Smooth muscle cell (in vitro differentiated cells): ENCODE measurements around the gene IFT81. TPM values are rescaled to one million over a fixed set of nuclear protein-coding genes. Genes with fewer than 3 reads are reported as not detected.

ENCODE experiments used
- DNase-seq: peaks from one replicate; lab custom pipeline; 2025; ENCODE audit not compliant: unreplicated experiment; lab: John Stamatoyannopoulos, UW
- H2AFZ ChIP-seq: fragments of 200-600 bp; sonication (generic); 2 replicates; pipeline ENCODE4 v1.6.0; 2016; ENCODE audit warnings: antibody characterized with exemption, low read depth, mild to moderate bottlenecking
- H3F3A ChIP-seq: fragments of 200-600 bp; sonication (generic); 2 replicates; pipeline ENCODE4 v1.6.0; 2017; ENCODE audit warnings: antibody characterized with exemption, low read depth
- H3K27ac ChIP-seq: fragments of 200-600 bp; sonication (generic); 2 replicates; pipeline ENCODE4 v1.5.1; 2016; ENCODE audit warnings: low read depth, mild to moderate bottlenecking
- H3K27me3 ChIP-seq: fragments of 200-600 bp; sonication (generic); 2 replicates; pipeline ENCODE4 v1.6.1; 2016; ENCODE audit warnings: low read depth, mild to moderate bottlenecking
- H3K36me3 ChIP-seq: fragments of 200-600 bp; sonication (generic); 2 replicates; pipeline ENCODE4 v1.5.1; 2016; ENCODE audit warnings: low read depth
- H3K4me1 ChIP-seq: fragments of 200-600 bp; sonication (generic); 2 replicates; pipeline ENCODE4 v1.5.1; 2016; ENCODE audit warnings: low read depth
- H3K4me2 ChIP-seq: fragments of 200-600 bp; sonication (generic); 2 replicates; pipeline ENCODE4 v1.6.0; 2016; ENCODE audit warnings: mild to moderate bottlenecking
- H3K4me3 ChIP-seq: fragments of 200-600 bp; sonication (generic); 2 replicates; pipeline ENCODE4 v1.5.1; 2016; ENCODE audit warnings: mild to moderate bottlenecking
- H3K79me2 ChIP-seq: fragments of 200-600 bp; sonication (generic); 2 replicates; pipeline ENCODE4 v1.6.0; 2016; ENCODE audit warnings: low read depth, mild to moderate bottlenecking
- H3K9ac ChIP-seq: fragments of 200-600 bp; sonication (generic); 2 replicates; pipeline ENCODE4 v1.6.0; 2016; ENCODE audit warnings: low read depth
- H3K9me3 ChIP-seq: fragments of 200-600 bp; sonication (generic); replicated peaks from 2 replicates; pipeline ENCODE4 v1.5.1; 2016; ENCODE audit warnings: low read depth
- H4K20me1 ChIP-seq: fragments of 200-600 bp; sonication (generic); 2 replicates; pipeline ENCODE4 v1.6.0; 2016; ENCODE audit warnings: low read depth
- WGBS: methylation state at CpG from one replicate; pipeline ENCODE4 v1.1.7; 2016; ENCODE audit warnings: low lambda C conversion rate; 5-methylcytosine and 5-hydroxymethylcytosine counted together
- polyA plus RNA-seq: library from polyadenylated mRNA; unstranded; fragments of >200 nt; fragmentation: Nextera tagmentation; extraction: Ambion mirVana; gene quantifications from 2 replicates; pipeline ENCODE4 v1.2.1, GENCODE V29; 2016
- total RNA-seq: library from RNA; depleted of rRNA; stranded (reverse); fragments of >200 nt; gene quantifications from 2 replicates; pipeline ENCODE4 v1.2.3, GENCODE V29; 2014
- TF ChIP-seq, protein P1 (sequence below): fragments of 200-600 bp; sonication (generic); IDR thresholded peaks from 2 replicates; pipeline ENCODE4 v1.5.1; 2017; ENCODE audit warnings: borderline replicate concordance, mild to moderate bottlenecking, antibody characterized with exemption; ENCODE audit not compliant: insufficient read depth, poor library complexity, severe bottlenecking

The IFT81 gene
- total and polyA plus RNA-seq, 2 experiments from 2014 or later: 9.1 to 11.0 TPM

DNA sequence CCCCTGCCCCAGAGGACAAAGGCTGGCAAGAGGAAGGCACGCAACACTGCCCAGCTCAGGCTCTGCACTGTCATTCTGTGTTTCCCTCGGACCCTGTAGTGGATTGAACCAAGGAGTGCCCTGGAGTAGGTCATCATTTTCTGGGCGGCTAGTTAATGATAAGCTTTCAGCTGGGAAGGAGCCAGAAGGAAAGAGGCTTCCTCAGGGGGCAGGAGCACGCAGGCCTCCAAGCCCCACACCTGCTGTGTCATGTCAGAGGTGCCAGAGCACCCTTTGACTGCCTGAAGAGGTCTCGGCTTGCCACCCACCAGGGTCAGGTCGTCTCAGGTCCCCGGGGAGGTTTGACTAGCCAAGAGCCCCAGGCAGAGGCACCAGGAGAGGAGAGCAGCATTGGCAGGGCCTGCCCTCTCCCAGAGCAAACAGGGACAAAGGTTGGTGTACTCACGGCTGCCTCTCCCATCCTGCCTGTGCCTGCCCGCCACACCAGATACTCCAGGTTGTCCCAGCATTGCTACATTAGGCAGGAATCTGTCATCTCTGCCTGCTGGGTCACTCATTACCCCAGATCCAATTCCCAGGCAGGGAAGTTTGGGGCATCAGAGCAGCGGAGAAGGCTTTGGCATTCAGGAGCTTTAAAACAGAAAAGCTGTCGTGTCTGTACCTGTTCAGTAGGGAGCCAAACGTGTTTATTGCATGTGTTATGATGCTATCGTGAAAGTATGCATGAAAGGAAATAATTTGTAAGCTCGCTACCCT is 123.4 kb downstream of the IFT81 start:
- peaks cover 22% of the 10 kb centered on the region for H3K4me1 ChIP-seq

DNA sequence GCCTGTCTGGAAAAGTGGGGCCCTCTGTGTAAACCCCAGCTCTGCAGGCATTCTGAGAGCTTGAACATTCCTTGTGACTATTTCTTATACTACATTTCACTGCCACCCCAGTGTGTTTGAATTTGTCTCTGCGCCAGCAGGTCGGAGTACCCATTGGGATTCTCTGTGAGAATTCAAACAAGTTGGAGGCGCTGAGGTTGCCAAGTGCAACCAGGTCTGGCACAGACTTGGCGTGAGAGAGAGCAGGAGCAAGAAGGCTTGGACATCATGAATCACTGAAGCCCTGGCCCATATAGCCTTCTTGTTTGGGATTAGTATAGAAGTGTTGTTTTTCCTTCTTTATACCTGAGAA is 123.9 kb downstream of the IFT81 start:
- no peaks in the 10 kb centered on the region for H4K20me1 ChIP-seq
- H3K4me2 ChIP-seq: no peak overlapping the region
- H3K4me1 ChIP-seq: peaks cover 24% of the 10 kb centered on the region
- H3K79me2 ChIP-seq: no peaks in the 10 kb centered on the region
- H3K27ac ChIP-seq: peak overlapping the region; percentile 98
- no peak overlapping the region for H3K4me3 ChIP-seq
- TF ChIP-seq, protein P1, sequence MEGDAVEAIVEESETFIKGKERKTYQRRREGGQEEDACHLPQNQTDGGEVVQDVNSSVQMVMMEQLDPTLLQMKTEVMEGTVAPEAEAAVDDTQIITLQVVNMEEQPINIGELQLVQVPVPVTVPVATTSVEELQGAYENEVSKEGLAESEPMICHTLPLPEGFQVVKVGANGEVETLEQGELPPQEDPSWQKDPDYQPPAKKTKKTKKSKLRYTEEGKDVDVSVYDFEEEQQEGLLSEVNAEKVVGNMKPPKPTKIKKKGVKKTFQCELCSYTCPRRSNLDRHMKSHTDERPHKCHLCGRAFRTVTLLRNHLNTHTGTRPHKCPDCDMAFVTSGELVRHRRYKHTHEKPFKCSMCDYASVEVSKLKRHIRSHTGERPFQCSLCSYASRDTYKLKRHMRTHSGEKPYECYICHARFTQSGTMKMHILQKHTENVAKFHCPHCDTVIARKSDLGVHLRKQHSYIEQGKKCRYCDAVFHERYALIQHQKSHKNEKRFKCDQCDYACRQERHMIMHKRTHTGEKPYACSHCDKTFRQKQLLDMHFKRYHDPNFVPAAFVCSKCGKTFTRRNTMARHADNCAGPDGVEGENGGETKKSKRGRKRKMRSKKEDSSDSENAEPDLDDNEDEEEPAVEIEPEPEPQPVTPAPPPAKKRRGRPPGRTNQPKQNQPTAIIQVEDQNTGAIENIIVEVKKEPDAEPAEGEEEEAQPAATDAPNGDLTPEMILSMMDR: no peak
- peak overlapping the region; percentile 49 for H3K9ac ChIP-seq
- no peaks in the 10 kb centered on the region for H3K27me3 ChIP-seq
- WGBS: 90% methylated on average over 4 of the region's 4 CpGs
- DNase-seq: no peak
- H3F3A ChIP-seq: no peaks in the 10 kb centered on the region
- no peak overlapping the region for H2AFZ ChIP-seq
- H3K36me3 ChIP-seq: no peaks in the 10 kb centered on the region
- no peaks in the 10 kb centered on the region for H3K9me3 ChIP-seq

More for the DNA sequence above, 123.4 kb downstream of the IFT81 start:
- H3K9ac ChIP-seq: peak overlapping the region; percentile 87
- peak overlapping the region; percentile 98 for H3K27ac ChIP-seq
- no peaks in the 10 kb centered on the region for H3F3A ChIP-seq
- no peak for DNase-seq
- H3K9me3 ChIP-seq: no peaks in the 10 kb centered on the region
- TF ChIP-seq, protein P1: no peak
- H3K79me2 ChIP-seq: no peaks in the 10 kb centered on the region
- no peak overlapping the region for H3K4me3 ChIP-seq
- 67% methylated on average over 14 of the region's 14 CpGs for WGBS
- no peak overlapping the region for H2AFZ ChIP-seq
- H3K4me2 ChIP-seq: peak overlapping the region; percentile 1
- H4K20me1 ChIP-seq: no peaks in the 10 kb centered on the region
- no peaks in the 10 kb centered on the region for H3K27me3 ChIP-seq
- H3K36me3 ChIP-seq: no peaks in the 10 kb centered on the region

DNA sequence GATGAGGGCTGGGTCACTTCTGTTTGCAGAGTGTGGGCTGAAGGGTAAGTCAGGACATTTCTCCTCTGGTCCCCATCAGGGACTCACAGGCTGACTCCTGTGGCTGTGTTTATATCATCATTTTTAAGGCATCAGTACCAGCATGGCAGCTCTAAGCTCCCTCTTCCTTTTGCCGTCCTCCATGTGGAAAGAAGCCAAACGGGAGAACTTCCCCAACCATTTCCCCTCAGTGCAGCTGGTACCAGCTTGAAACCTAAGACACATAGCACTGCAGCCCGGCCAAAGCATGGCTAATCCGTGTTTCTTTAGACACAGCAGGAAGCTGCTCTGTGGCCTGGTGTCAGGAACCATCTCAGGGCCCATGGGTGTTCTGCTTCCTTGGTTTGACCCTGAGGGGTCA is 124.9 kb downstream of the IFT81 start:
- Histone ChIP-seq H3K9me3 (no peaks in the 10 kb centered on the region), H3K4me2 (no peak overlapping the region), H2AFZ (no peak overlapping the region), H3K4me1 (peaks cover 27% of the 10 kb centered on the region), H4K20me1 (no peaks in the 10 kb centered on the region), H3F3A (no peaks in the 10 kb centered on the region), H3K4me3 (no peak overlapping the region), H3K36me3 (no peaks in the 10 kb centered on the region), H3K27me3 (no peaks in the 10 kb centered on the region), H3K79me2 (no peaks in the 10 kb centered on the region), H3K9ac (peak overlapping the region; percentile 49), H3K27ac (peak overlapping the region; percentile 98)
- WGBS: 63% methylated on average over 4 of the region's 4 CpGs
- no peak for DNase-seq
- TF ChIP-seq, protein P1: no peak
